Glutamatergic neuron (in vitro differentiated cells): ENCODE data around the gene PPFIA1. TPM values are rescaled to one million over a fixed set of nuclear protein-coding genes. Genes with fewer than 3 reads are reported as not detected.

Experiments
- DNase-seq: peaks from one replicate; pipeline ENCODE4 v3.0.0; 2022
- H3K27ac Mint-ChIP-seq: one replicate; pipeline ENCODE4 v1.8.0; 2020; ENCODE audit warnings: mild to moderate bottlenecking, mixed read lengths, inconsistent platforms; ENCODE audit not compliant: unreplicated experiment
- H3K27me3 Mint-ChIP-seq: one replicate; pipeline ENCODE4 v1.8.0; 2020; ENCODE audit warnings: mild to moderate bottlenecking, moderate library complexity, mixed read lengths, inconsistent platforms; ENCODE audit not compliant: unreplicated experiment
- H3K36me3 Mint-ChIP-seq: one replicate; pipeline ENCODE4 v1.8.0; 2020; ENCODE audit warnings: mild to moderate bottlenecking, mixed read lengths, inconsistent platforms; ENCODE audit not compliant: unreplicated experiment
- H3K4me1 Mint-ChIP-seq: one replicate; pipeline ENCODE4 v1.8.0; 2020; ENCODE audit warnings: mild to moderate bottlenecking, low read depth, mixed read lengths, inconsistent platforms; ENCODE audit not compliant: unreplicated experiment
- H3K4me3 Mint-ChIP-seq: one replicate; pipeline ENCODE4 v1.8.0; 2020; ENCODE audit warnings: mild to moderate bottlenecking, mixed read lengths, inconsistent platforms; ENCODE audit not compliant: unreplicated experiment
- H3K9me3 Mint-ChIP-seq: one replicate; pipeline ENCODE4 v1.8.0; 2020; ENCODE audit warnings: mild to moderate bottlenecking, moderate library complexity, mixed read lengths, inconsistent platforms; ENCODE audit not compliant: unreplicated experiment
- CTCF ChIP-seq: fragments of 200-600 bp; sonication (generic); IDR thresholded peaks from one replicate; pipeline ENCODE4 v1.5.0; 2021; ENCODE audit not compliant: partially characterized antibody, unreplicated experiment
- total RNA-seq: library from RNA; stranded (reverse); fragmentation: NEBNext Ultra II Directional; extraction: Animal tissue kit (Norgen Biotek cat#: 25700); gene quantifications from one replicate; pipeline ENCODE4 v1.2.1, GENCODE V29; 2021; ENCODE audit not compliant: unreplicated experiment

The PPFIA1 gene
- total RNA-seq, 1 donor from 2014 or later, result 98.6 TPM

DNA sequence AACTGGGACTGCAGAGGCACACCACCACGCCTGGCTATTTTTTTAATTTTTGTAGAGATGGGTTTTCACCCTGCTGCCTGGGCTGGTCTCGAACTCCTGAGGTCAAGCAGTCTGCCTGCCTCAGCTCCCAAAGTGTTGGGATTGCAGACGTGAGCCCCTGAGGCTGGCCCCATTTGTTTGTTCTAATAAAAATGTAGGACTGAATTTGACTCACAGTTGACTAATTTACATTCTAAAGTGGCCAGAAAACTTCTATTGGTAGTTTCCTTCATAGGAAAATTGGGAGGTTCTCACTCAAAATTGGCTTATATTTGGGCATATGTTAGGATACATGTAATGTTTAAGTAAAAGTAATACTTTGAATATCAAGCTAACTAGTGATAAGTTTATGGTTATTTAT lies 35.0 kb downstream of the PPFIA1 start:
- Mint-ChIP-seq H3K4me3 (no peak overlapping the region), H3K36me3 (no peaks in the 10 kb centered on the region), H3K27ac (peak overlapping the region; percentile 82), H3K9me3 (no peaks in the 10 kb centered on the region), H3K4me1 (peaks cover 27% of the 10 kb centered on the region), H3K27me3 (no peaks in the 10 kb centered on the region)
- no peak for DNase-seq
- no peak for TF ChIP-seq CTCF

DNA sequence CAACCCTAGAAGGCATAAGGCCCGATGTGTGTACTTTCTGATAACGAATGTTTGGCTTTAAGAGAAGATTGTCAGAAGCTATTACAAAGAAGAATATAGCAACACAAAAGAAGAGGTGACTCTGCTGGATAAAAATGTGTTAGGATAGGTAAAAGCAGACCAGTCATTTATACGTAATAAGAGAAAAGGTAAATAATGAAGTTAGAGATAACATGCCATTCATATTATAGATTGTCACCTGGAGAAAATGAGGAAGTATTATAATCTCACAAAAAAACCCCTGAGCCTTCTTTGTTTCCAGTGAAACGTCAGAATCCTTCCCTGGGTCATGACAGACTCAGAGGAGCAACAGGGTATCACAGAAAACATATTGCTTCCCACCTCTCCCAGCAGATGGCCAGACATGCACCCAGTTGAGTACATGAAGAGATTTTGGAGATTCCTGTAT lies 36.1 kb downstream of the PPFIA1 start:
- Mint-ChIP-seq H3K36me3 (no peaks in the 10 kb centered on the region), H3K9me3 (no peaks in the 10 kb centered on the region), H3K4me3 (no peak overlapping the region), H3K4me1 (peaks cover 27% of the 10 kb centered on the region), H3K27ac (peak overlapping the region; percentile 67), H3K27me3 (no peaks in the 10 kb centered on the region)
- no peak for DNase-seq
- no peak for TF ChIP-seq CTCF

DNA sequence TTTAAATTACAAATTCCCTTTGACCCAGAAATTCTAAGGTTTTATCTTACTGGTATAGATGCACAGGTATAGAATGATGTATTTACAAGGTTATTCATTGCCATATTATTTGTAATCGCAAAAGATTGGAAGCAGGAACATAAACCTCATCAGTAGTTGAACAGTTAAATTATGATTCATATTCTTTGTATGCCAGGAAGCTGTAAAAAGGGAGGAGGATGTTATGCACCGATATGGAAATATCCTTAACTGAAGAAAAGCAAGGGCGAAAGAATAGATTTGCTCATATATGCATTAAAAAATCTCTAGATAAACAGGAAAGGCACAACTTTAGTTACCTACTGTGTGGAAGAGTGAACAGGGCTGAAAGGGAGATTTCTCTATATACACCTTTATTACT lies 36.7 kb downstream of the PPFIA1 start:
- no peak overlapping the region for H3K4me3 Mint-ChIP-seq
- no peak for DNase-seq
- TF ChIP-seq CTCF, result no peak
- H3K9me3 Mint-ChIP-seq, result no peaks in the 10 kb centered on the region
- H3K4me1 Mint-ChIP-seq, result peaks cover 21% of the 10 kb centered on the region
- H3K36me3 Mint-ChIP-seq, result no peaks in the 10 kb centered on the region
- no peak overlapping the region for H3K27ac Mint-ChIP-seq
- no peaks in the 10 kb centered on the region for H3K27me3 Mint-ChIP-seq

DNA sequence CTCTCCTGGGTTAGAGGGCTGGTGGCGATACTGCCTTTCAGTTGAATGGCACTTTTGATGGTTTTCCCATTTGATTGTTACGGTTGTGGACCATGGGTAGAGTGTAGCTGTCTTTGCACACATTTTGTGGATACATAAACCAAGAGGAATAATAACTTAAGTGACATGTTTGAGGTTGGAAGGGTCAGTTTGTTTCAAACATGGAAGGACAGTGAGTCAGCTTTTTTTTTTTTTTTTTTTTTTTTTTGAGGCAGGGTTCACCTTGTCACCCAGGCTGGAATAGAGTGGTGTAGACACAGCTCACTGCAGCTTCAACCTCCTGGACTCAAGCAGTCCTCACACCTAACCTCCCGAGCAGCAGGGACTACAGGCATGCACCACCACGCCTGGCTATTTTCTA lies 41.1 kb downstream of the PPFIA1 start:
- DNase-seq, result no peak
- no peak overlapping the region for H3K27ac Mint-ChIP-seq
- peaks cover 3% of the 10 kb centered on the region for H3K9me3 Mint-ChIP-seq
- no peak overlapping the region for H3K4me3 Mint-ChIP-seq
- peaks cover 5% of the 10 kb centered on the region for H3K27me3 Mint-ChIP-seq
- H3K4me1 Mint-ChIP-seq, result peaks cover 7% of the 10 kb centered on the region
- H3K36me3 Mint-ChIP-seq, result no peaks in the 10 kb centered on the region
- no peak for TF ChIP-seq CTCF

DNA sequence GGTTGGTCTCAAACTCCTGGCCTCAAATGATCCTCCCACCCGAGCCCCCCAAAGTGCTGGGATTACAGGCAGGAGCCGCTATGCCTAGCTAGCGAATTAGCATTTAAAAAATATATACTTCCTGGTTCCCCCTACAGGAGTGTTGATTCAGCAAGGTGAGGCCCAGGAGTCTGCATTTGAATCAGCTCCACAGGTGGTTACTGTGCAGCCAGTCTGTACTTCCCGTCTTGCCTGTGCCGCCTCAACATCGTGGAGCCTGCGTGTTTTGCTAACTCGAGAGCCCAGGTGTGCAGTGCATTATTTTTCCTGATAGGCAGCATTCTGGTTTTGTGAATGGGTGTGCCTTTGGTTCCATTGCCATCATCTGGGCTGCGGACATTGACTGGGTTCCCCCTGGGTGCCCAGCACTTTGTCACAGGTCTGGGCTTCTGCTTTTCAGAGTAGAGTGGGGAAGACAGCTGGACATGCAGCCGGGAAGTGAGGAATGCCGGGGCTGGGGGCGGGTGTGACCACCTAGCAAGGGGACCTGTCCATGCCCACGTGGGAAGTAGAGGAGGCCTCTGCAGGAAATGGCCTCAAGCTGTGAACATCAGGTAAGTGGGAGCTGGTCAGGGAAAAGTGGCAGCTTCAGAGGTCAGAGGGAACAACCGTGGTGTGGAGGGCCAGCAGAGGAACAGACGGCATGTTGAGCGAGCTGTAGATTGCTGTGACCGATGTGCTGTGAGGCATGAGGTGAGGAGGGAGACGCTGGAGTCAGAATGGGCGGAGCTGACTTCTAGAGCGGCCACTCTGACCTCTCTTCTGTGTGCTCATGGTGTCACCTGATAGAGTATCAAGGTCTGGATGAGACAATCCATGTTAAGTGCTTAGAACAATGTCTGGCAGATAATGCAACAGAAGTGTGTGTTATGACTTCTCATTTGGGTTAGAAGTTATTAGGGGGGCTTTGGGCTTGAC lies 42.2 kb downstream of the PPFIA1 start:
- peaks cover 5% of the 10 kb centered on the region for H3K27me3 Mint-ChIP-seq
- TF ChIP-seq CTCF, result no peak
- H3K27ac Mint-ChIP-seq, result no peak overlapping the region
- DNase-seq, result no peak
- no peaks in the 10 kb centered on the region for H3K36me3 Mint-ChIP-seq
- no peaks in the 10 kb centered on the region for H3K4me1 Mint-ChIP-seq
- peaks cover 3% of the 10 kb centered on the region for H3K9me3 Mint-ChIP-seq
- no peak overlapping the region for H3K4me3 Mint-ChIP-seq
